Measurements from ENCODE around the gene SORCS2.

SORCS2 gene

DNA sequence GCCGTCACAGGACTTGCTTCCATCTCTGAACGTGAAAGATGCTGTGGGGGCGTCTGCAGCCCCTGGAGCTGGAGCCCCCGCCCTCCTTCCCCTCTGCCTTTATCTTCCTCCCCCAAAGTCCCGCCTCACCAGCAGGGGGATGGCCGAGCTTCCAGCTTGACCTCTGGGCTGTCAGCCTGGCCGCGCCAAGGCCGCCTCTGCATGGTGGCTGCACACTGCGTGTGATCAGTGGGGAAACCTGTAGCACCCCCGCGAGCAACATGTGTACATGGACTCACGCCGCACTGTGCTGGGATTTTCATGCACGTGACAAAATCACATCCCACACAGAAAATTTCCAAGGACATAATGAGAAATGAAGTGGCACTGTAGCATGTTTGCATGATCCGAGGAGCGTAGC lies 268.9 kb downstream of the SORCS2 start:
- ATAC-seq = no peak

GRCh38 chr4:7462509-7462971 lies 270.2 kb downstream of the SORCS2 start:
- no peak for ATAC-seq

- ATAC-seq = no peak
Measured at GRCh38 chr4:7463566-7464258, 271.4 kb downstream of the SORCS2 start.

DNA sequence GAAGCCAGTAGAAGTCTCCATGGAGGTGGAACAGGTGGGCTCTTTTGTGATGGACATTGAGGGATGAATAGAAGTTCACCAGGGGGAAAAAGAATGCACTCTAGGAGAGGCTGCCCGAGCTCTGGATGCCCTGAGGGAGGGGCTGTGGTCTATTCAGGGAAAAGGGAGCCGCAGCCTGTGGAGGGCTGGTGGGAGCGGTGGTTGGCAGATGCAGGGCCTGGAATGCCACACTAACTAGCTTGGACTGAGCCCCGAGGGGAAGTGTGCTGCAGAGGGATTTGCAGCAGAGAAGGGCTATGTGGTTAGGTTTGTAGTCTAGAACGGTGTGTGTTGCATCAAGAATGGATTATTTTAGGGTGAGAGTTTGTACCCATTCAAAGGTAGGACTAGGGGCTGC lies 271.9 kb downstream of the SORCS2 start:
- ATAC-seq = no peak

- no peak for ATAC-seq
Measured at GRCh38 chr4:7465017-7465416, 272.7 kb downstream of the SORCS2 start.

- no peak for ATAC-seq
Measured at GRCh38 chr4:7466215-7466614, 273.9 kb downstream of the SORCS2 start.

DNA sequence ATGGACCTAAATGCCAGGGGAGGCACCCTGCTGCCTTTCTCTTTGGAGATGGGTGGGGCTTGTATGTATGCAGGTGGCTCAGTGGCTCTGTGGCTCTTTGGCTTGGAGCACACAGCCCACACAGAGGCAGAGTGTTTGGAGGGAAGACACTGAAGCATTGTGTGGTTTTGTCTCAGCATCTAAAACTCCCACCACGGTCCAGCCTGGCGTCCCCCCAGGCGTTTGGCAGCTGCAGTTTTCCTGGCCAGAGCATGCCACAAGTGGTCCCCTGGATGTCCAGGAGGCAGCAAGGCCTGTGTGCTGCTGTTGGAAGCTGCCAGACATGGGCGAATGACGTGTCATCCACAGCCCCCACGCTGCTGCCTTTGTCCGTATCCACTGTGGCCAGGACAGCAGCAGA lies 274.6 kb downstream of the SORCS2 start:
- no peak for ATAC-seq

DNA sequence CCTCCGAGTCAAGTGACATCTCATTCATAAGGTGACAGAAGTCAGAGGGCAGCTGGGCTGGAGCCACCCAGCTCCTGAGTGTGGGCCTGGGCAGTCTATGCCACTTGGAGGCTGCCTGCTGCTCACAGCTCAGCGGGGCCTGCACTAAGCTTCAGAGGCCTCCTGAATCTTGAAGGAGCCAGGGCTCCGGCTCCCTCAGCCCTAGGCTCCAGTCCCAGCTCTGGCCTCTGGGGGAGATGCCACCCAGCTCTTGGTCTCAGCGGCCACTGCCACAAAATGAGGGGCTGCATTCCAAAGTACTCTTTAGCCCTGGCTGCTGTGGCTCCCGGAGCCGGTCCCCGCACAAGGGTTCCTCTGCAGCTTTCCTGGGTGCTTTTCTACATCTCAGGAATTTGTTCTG lies 275.1 kb downstream of the SORCS2 start:
- no peak for ATAC-seq

DNA sequence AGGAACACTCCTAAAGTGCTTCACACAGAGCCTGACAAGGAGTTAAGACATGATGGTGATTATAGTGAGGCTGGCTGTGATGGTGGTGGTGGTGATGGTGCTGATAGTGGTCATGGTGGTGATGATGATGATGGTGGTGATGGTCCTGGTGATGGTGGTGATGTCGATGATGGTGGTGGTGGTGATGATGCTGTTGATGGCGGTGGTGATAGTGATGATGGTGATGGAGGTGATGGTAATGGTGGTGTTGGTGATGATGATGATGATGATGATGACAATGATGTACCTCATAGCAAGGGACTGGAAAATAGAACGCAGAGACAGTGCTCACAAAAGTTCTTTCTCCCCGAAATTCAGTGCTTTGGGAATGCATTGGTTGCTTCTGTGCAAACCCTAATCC lies 276.7 kb downstream of the SORCS2 start:
- ATAC-seq = no peak

- no peak for ATAC-seq
Measured at GRCh38 chr4:7470111-7470510, 277.8 kb downstream of the SORCS2 start.

- no peak for ATAC-seq
Measured at GRCh38 chr4:7470522-7471128, 278.3 kb downstream of the SORCS2 start.

GRCh38 chr4:7472442-7473013 lies 280.2 kb downstream of the SORCS2 start:
- no peak for ATAC-seq

DNA sequence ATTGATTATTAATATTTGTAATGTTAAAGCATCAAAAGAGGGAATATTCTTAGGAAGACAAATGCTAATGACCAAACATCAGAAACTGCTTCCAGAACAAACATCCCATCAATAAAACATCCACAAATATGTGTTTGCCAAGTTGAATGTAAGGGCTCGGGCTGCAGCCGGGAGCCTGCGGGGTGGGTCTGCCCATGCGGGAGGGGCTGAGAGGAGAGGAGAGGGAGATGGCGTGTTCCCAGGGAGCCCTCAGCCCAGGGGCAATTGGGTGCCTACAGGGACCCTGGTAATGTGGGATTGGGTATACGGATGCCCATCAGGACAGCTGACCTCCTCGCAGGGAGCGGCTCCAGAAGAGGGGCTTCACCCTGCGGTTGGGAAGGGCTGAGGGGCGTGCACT lies 280.7 kb downstream of the SORCS2 start:
- no peak for ATAC-seq

- no peak for ATAC-seq
Measured at GRCh38 chr4:7474320-7474719, 282.0 kb downstream of the SORCS2 start.

DNA sequence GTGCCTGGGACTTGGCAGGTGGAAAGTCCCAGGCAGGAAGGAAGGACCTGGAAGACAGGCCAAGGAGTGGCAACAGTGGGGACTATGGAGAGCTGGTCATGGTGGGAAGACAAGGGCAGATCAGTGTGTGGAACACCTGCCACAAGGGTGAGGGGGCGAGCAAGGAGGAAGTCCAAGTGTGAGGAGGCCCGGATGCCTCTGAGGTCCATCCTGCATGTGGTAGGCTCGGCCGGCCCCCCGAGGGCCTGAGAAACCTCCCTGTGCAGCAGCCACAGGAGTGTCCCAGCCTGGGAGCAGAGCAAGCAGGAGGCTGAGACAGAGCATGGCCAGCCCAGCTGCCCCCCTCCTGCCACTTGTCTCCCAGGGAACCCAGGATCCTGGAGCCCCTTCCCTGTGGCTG lies 282.9 kb downstream of the SORCS2 start:
- ATAC-seq = no peak

GRCh38 chr4:7476820-7477219 lies 284.5 kb downstream of the SORCS2 start:
- ATAC-seq = no peak

DNA sequence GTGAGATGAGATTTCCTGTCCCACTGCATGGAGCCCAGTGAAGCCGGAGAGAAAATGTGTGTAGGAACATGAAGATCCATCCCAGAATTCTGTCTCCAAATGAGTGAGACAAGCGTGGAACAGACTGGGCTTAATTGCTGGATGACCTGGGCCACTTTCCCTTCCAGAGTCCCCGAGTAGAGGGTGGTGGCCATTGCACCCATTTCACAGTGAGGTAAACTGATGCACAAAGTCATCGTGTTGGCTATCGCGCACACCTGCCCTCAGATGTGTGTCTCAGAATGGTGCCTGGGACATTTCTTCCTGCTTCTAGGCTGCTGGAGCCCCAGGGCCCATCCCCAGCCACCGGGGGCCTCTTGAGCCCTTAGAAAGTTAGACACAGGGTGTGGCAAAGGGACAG lies 285.4 kb downstream of the SORCS2 start:
- no peak for ATAC-seq

- ATAC-seq = no peak
Measured at GRCh38 chr4:7478665-7479064, 286.3 kb downstream of the SORCS2 start.

DNA sequence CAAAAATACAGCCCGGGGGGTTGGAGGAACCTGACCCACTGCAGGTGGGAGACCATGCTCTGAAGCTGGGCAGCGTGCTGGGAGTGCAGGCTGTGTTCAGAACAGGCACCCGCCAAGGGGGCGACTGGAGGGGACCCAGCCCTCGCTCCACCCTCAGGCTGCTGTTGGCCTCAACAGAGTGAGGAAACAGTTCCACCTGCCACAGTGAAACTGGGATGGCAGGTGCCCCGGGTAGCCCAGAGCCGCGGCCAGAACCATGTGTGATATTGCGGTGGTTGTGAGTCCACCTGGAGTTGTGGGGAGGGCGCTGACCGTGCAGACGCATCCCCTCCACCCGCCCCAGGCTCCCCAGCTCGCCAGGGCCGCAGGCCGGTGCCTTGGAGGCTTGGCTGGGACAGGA lies 288.1 kb downstream of the SORCS2 start:
- ATAC-seq = no peak

DNA sequence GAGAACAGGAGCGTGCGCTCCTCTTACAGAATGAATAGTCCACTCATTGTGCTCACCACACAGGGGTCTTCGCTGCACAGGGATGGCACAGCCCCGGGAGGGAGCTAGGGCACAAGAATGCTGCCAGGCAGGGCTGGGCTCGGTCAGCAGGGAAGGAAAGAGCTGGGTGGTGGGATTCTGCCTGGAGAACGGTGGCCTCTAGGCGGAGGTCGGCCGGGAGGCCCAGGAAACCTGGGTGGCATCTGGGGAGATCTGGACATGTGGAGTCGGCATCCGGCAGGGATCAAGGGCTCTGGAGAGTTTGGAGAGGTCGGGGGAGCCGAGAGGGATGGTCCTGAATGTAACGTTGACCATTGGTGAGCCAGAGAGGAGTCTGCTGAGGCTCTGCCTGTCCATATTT lies 288.9 kb downstream of the SORCS2 start:
- ATAC-seq = no peak

GRCh38 chr4:7485096-7485495 lies 292.8 kb downstream of the SORCS2 start:
- ATAC-seq = no peak

DNA sequence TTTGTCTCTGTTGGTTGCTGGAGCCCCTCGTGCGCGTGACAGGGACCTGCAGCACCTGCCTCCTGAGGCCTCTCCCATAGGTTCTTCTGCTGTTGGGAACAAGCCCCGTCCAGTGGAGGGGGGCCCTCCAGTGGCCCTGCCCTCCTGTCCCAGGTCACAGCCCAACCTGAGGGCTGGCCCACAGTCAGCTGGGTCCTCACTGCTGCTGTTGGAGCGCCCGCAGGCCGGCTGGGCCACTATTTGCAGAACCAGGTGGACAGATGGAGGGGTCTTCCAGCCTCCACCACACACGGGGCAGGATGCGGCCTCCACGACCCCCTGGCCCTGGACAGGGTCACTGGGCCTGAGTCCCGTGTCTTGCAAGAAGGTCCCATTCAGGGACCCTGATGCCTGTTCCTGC lies 293.8 kb downstream of the SORCS2 start:
- ATAC-seq = no peak

DNA sequence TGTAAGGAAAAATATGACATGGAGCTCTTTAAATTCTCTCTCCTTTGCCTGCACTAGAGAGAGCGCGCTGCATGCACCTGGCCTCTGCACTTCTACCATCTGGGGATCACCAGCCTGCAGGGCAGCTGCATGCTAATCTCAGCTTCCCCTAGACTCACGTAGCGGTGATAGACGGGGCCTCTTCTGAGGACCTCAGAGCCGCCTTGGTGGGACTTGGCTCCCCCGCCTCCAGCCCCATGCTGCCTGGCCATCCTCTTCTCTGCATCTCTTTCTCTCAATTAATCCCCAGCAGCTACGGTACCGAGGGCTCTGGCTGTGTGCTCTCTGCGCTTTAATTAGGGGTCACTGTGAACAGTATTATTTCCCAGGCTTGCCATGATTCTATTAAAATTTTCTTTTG lies 295.2 kb downstream of the SORCS2 start:
- ATAC-seq = no peak

DNA sequence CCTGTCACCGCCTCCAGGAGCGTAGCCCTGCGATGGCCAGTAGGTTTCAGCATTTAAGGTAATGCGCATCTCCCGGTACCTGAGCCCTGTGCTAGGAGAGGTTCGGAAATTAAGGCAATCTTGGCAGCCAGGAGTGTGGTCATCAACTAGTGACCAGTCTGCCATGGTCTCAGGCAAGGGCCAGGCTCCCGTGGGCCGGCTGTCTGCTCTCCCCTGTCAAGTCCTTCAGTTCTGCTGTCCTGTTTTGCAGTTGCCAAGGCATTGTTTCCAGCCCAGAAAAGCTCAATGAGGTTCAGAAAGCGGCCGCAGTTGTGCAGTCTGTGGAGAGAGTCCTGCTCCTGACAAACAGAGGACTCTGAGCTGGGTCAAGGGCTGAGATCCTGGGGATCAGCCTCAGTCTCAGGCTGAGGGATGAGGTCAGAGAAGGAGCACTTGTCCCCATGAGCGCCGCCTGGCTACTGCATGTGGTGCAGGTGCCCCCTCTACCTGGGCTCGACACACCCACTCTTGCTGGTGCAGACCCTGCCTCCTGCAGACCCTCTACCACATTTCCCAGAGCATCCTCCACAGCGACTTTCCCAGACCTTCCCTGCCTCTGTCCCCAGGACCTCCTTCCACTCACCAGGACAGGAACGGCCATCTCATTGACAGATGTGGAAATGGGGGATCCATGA lies 295.8 kb downstream of the SORCS2 start:
- ATAC-seq = no peak
